Effector CD4-positive, alpha-beta T cell (primary cell): ENCODE data around the gene SSNA1.

ENCODE experiments used
- DNase-seq: peaks from one replicate; pipeline ENCODE4 v3.0.0-alpha.2; 2020

The SSNA1 gene

DNA sequence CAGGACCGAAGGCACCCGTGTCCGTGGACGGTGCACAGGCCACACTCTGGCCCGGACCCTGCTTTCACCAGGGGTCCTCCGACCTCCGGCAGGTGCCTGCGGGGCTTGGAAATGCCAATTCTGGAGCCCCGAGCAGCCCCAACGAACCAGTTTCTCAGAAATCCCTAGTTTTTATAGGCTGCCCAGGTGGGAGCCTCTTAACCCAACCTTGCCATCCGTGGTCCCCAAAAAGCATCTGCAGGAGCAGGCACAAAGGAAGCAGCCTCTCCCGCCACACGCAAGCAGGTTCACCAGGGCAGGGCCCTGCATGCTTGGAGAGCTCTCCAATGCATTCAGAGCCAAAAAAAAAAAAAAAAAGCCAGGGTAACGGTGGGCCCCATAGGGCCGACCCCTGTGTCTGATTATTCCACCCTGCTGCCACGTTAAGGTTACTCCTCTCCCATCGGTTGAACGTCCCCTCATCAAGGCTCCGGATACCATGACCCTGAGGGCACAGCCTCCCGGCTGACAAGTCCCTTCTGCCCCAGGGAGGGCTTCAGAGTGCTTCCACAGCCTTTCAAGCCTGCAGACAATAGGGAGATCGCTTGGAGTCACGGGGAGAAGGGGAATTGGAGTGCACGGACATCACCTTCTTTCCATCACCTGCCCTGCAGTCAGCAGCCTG is 12.9 kb downstream of the SSNA1 start:
- no peak for DNase-seq

DNA sequence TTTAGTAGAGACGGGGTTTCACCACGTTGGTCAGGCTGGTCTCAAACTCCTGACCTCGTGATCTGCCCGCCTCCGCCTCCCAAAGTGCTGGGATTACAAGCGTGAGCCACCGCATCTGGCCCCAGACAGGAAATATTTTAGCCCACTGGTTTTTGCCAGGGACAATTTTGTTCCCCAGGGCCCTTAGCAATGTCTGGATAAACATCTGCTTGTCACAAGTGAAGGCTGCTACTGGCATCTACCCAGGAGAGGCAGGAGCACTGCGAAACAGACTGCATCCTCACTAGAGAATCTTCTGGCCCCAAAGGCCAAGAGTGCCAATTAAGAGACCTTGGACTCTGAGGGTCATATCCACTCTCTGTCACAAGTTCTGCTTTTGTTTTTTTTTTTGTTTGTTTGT is 14.5 kb downstream of the SSNA1 start:
- DNase-seq: no peak

DNA sequence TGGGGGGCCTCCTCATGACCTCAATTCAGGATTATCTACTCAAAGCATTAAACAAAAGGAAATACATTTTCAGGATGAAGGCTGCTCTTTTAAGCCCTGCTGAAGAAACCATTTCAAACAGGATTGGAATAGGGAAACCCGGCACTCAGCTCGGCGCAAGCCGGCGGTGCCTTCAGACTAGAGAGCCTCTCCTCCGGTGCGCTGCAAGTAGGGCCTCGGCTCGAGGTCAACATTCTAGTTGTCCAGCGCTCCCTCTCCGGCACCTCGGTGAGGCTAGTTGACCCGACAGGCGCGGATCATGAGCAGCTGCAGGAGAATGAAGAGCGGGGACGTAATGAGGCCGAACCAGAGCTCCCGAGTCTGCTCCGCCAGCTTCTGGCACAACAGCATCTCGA is 16.3 kb downstream of the SSNA1 start:
- no peak for DNase-seq

DNA sequence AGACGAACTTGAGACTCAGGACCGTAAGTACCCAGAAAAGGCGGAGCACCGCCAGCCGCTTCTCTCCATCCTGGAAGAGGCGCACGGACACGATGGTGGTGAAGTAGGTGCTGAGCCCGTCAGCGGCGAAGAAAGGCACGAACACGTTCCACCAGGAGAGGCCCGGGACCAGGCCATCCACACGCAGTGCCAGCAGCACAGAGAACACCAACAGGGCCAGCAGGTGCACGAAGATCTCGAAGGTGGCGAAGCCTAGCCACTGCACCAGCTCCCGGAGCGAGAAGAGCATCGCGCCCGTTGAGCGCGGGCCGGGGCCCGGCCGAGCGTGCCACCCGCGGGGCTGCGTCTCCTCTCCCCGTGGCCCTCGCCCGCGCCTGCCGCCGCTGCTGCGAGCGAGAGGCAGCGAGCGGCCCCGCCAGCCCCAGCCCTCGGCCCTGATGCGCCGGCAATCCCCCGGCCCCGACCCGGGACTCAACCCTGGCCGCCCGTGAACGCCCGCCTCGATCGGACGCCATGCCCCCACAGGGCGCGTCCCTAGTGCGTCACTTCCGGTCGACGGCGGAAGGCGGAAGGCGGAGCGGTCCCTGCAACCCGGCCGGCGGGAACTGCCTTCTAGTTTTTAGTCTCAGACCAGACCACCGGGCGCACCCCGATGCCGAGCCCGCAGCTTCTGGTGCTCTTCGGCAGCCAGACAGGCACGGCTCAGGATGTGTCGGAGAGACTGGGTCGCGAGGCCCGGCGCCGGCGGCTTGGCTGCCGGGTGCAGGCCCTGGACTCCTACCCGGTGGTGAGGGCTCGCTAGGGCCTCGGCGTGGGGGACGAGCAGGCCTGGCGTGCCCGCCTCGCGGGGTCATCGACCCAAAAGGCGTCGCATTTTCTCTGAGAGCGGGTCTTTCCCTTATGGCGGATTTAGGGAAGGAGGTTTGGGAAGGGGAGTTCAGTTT is 16.9 kb downstream of the SSNA1 start, which contains the start of the genes NDOR1 and TMEM203:
Gene NDOR1, plus strand, starts transcription at position 575 of the 944 bp plus-strand sequence. Its CDS starts 78 bp downstream, at position 653.
Gene TMEM203, minus strand, starts transcription at position 523 of the 944 bp plus-strand sequence. Its CDS starts 234 bp downstream, at position 289.
- peak; percentile 97 for DNase-seq

DNA sequence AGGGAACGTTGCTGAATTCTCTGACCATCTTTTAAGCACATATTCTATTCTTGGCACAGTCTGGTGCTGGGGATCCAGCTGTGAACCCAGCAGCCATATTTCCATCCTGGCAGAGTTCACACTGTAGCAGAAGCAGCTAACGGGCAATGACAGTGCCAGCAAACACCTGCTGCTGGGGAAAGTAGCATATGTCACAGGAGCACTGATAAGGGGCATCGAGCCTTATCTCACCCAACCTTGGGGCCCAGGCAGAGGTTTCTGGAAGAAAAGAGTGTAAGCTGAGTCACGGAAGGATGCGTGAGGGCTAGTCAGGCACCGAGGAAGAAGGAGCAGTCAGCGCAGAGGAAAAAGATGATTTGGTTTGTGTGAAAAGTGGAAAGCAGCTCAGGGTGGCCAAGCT is 18.1 kb downstream of the SSNA1 start:
- no peak for DNase-seq

DNA sequence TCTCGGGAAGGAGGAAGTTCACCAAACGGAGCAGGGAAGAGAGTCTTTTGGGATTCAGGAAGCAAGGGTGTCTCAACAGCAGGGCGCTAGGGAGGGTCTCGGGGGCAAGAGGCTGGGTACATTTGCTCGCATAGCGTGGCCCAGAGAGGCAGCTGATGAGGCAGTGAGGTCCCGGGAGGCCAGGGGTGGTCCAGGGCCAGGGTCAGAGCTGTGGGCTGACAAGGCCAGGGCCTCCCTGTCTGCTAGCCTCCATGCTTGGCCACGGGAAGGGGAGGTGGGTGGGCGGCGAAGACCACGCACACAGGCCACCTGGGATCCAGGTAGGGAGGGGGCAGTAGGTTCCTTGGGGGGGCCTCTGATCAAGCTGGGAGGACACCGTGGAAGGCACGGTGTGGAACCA is 23.1 kb downstream of the SSNA1 start:
- no peak for DNase-seq

DNA sequence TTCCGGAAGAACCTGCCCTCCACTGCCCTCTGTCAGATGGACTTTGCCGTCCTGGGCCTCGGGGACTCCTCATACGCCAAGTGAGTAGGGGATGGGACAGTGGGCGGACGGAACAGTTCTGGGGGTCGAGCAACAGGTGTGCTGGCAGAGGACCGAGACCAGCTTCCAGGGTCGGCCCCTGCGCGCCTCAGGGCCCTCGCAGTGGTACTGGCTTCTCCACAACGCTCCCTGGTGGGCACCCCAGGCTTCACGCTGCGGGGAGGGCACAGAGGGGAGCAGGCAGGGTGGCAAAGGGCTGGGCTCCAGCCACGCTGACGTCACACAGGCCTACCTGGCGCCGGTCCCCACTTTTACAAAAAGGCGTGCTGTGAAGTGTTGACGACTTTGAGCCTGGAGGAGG is 24.0 kb downstream of the SSNA1 start:
- DNase-seq: no peak

DNA sequence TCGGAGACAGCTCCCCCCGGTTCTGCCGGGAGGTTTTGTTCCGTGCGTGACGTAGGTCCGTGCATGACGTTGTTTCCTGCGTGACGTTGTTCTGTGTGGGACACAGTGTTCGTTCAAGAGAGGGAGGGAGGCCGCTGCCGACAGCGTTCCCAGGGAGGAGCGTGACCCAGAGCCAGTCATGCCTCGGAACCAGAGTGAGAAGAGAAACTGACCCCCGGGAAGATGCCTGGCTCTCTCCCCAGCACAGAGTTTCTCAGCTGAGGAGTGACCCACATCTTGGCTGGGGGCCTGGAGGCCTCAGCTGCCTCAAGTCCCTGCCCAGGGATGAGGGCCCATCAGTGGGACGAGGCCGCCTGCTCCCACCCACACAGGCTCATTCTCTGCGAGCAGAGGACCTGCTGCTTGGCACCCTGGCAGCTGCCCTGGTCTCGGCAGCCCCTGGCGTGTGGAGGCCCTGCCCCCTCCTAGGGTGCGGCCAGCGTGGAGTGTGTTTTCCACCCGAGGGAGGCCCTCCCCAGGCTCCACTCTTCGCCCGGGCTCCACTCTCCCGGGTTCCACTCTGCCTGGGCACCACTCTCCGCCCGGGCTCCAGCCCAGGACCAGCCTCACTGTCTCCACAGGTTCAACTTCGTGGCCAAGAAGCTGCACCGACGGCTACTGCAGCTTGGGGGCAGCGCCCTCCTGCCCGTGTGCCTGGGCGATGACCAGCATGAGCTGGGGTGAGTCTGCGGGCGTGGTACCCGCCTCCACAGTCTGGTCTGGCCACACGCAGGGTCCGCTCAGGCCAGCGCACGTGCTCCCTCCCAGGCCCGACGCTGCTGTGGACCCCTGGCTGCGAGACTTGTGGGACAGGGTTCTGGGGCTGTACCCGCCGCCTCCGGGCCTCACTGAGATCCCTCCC is 24.9 kb downstream of the SSNA1 start:
- DNase-seq: no peak

DNA sequence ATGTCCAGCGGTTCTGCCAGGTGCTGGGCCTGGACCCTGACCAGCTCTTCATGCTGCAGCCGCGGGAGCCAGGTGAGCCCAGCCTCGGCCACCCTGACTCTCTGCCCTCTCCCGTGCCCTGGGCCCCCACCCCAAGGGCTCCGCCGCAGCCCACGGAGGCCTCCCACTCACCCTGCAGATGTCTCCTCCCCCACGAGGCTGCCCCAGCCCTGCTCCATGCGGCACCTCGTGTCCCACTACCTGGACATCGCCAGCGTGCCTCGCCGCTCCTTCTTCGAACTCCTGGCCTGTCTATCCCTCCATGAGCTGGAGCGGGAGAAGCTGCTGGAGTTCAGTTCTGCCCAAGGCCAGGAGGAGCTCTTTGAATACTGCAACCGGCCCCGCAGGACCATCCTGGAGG is 26.1 kb downstream of the SSNA1 start:
- DNase-seq: no peak

DNA sequence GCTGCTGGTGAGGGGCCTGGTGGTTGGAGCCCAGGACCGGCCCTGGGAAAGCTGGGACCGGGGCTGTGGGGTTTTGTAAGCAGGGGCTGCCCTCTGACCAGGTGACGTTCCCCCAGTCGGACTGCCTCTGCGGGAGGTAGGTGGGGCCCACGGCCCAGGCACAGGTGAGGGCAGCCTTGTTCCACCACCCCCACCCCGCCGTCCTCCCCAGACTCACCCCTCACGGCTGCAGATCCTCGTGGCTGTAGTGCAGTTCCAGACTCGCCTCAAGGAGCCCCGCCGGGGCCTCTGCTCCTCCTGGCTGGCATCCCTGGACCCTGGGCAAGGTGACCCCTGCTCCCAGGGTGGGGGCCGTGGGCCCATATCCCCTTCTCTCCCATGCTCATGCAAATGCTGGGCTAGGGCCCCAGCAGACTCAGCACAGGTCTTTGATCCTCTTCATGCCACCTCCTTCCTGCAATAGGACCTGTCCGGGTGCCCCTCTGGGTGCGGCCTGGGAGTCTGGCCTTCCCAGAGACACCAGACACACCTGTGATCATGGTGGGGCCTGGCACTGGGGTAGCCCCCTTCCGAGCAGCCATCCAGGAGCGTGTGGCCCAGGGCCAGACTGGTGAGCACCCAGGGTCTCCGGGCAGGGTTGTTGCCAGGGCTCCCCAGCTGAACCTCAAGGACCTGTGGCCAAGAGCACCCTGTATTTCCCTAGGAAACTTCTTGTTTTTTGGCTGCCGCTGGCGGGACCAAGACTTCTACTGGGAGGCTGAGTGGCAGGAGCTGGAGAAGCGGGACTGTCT is 26.9 kb downstream of the SSNA1 start:
- DNase-seq: no peak

DNA sequence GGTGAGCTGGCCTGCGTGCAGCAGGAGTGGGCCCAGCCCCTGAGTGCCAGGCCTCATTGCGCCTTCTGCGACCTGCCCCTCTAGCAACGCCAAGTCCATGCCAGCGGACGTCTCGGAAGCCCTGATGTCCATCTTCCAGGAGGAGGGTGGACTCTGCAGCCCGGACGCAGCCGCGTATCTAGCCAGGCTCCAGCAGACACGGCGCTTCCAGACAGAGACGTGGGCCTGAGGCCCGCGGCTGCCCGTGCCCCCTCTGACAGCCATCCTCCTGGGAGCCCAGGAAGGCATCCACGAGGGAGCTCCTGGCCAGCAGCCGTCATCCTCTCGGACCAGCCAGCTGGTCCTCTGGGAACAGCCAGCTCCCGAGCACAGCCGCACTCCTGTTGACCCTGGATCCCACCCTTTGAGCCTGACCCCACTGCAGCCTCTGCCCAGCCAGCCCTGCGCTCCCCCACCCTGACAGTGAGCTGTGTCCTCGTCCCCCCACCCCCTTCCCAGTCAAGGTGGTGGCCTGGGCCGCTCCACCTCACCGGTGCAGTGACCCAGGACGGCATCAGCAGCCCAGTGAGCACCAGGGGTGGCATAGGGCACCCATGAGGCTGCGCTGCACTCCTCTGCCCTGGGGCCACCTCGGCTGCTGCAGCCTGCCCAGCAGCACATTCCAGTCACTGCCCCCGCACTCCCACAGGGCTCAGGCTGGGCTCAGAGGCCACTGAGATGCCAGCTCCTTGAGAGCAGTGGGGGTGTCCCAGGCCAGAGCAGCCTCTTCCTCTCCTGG is 27.9 kb downstream of the SSNA1 start:
- no peak for DNase-seq

DNA sequence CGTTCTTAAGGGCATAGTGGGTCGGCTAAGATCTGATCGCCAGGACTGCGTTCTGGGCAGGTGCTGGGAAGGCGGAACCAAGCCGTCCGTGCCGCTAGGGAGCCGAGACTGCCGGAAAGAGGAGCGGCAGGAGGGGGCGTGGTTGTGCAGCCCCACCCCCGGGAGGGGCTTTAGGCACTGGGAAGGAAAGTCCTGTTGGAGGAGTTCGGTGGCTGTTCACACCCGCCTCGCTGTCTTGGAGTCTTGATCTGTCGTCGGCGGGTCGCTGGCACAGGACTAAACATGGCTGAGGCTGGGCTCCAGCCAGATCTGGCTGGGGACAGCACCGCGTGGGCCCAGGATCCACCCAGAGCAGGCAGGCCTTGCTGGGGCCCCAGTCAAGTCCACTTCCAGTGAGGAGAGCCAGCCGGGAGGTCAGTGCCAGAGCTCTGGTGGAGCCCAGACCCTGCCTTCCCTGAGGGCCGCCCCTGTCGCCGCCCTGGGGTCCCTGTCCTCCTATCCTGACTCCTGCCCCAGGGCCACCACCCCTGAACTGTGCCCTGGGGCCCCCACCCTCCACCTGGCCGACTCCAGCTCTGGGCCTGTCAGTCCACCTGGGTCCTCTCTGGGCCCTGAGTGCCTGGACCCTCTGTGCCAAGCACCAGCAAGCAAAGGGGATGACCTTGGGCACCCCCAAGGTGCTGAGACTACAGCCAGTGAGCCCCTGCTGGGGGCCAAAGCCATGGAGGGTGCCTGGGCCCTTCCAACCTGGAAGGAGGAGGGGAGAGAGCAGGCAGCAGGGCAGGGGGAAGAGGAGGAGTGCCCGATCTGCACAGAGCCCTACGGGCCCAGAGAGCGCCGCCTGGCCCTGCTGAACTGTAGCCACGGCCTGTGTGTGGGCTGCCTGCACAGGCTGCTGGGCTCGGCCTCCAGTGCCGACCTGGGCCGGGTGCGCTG is 29.1 kb downstream of the SSNA1 start:
- DNase-seq: no peak

DNA sequence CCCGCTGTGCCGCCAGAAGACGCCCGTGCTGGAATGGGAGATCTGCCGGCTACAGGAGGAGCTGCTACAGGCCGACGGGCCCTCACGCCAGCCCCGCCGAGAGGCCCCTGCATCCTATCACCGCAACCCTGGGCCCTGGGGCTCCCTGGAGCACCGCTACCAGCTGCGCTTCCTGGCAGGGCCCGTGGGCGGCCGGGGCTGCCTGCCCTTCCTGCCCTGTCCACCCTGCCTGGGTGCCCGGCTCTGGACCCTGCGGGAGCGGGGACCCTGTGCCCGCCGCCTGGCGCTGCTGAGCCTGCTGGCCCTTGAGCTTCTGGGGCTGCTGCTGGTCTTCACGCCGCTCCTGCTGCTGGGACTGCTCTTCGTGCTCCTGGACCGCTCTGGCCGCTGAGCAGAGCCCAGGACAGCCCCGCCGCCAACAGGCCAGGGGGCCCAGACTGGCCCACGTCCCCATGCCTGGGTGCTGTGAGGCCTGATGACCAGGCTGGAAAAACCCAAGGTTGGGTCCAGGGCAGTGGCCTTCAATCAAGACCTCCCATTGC is 29.8 kb downstream of the SSNA1 start:
- DNase-seq: no peak

DNA sequence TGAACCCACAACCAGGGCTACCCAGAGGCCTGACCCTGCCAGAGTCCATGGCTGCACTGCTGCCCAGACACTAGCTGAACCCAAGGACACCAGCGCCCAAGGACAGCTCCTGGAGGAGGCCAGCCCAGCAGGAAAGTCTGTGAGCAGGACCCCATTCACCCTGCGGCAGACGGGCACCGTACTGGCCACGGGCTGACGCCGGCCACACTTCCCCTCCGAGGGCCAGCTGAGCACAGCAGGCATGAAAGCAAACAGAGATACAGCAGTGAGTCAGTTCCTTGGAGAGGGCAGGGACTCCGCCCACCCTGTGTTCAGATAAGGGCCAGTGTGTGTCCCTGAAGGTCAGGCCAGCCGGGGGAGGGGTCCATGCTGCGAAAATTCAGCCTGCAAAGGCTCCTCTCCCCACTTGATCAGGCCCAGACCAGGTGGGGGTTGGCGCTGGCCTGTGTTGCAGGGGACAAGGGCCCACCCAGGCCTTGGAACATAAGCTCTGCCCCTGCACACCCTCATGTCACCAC is 30.3 kb downstream of the SSNA1 start:
- DNase-seq: no peak

DNA sequence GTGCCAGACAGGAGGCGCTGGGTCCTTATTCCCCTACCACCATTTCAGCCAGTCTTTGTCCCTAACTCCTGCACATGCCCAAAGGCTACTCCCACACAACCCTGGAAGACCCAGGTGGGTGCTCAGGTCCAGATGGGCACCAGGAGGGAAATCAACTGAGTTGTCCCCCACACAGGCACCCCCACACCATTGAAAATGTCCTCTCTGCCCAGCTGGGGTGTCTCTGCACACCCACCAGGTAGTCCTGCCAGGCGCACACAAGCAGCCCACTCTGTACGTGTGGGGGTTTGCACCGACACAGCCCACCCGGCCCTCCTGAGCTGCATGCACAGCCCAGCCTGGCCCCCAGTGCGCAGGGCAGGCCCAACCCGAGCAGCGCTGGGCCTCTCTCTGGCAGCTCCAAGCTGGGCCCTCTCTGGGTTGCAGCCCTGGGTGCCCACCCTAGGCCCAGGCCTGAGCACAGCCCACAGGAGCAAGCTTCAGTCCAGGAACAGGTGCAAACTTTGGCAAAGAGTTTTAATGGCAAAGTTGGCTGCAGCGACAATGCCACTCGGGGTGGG is 31.4 kb downstream of the SSNA1 start:
- no peak for DNase-seq

DNA sequence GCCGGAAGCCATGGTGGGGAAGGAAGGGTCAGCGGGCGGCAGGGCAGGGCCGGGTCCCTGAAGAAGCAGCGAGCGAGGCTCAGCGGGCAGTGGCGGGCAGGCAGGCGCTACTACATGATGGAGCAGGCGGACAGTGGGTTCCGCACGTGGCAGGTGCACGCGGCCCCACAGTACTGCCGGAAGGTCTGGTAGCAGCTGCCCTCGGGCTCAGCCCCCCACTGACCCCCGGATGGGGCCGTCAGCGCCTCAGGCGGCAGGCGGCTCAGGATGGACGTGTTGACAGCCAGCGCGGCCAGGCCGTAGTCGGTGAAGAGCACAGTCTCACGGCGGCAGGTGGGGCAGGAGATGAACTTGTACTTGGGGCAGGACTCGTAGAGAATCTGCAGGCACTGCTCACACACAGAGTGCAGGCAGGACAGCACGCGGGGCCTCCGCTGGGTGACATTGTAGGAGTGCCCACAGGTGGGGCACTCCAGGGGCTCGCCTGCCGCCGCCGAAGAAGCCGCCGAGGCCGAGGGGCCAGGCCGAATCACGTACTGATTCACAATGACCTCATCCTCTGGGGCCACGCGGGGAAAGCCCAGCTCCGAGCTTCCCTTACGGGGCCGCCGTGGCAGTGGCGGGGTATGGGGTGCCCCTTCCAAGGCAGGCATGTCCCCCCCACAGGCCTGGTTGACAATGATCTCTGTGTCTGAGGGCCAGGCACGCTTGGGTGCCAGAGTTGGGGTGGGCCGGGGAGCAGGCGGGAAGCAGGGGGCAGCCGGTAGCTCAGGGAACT is 32.0 kb downstream of the SSNA1 start:
- DNase-seq: no peak

DNA sequence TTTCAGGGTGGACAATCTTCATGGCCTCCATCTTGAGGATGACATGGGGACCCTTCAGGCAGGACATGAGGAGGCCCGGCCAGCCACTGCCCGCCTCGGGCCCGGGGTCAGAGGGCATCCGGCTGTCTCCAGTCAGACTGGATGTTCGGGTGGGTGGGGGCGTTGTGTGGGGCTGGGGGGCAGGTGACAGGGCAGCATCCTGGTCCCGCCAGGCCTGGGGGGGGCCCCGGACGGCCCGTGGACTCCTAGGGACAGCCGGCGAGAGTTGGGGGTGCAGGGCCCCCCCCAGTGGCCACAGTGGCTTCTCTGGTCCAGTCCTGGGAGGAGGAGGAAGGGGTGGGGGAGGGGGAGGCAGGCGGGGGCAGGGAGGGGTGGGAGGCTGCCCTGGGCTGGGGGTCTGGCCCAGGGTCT is 32.6 kb downstream of the SSNA1 start:
- no peak for DNase-seq

DNA sequence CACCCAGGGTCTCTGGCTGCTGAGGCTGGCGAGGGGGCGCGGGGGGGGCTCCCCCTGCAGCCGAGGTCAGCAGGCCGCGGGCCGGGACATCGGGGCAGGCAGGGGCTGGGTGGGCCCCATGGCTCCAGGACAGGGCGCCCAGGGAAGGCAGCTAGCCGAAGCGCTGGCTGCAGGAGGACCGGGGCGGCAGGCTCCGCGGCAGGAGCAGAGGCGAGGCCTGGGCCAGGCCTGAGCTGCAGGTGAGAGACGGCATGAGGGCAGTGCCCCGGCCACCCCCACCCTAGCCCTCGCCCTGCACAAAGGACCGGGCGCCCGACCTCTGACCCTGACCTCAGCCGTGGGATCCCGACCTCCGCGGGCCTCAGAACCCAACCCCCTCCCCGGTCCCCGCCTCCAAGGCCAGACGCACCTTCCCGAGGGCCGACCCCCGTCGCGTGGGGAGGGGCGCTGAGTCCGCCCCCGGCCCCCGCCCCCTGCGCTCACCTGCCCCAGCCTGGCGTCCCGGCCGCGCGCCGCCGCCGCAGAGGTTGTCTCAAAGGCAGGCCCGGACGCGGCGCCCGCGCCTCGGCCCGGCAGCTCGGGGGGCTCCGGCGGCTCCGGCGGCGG is 33.1 kb downstream of the SSNA1 start:
- DNase-seq: no peak
